Esophagus squamous epithelium (tissue), 5 donors: ENCODE data around the gene APH1A. TPM values are rescaled to one million over a fixed set of nuclear protein-coding genes. Genes with fewer than 3 reads are reported as not detected.
"Not testable (repeated sequence)": the region's sequence is repeated elsewhere in the genome, so short reads cannot be mapped to it uniquely, and the experiment has no call there.

Source experiments
- DNase-seq: peaks from one replicate; lab custom pipeline; 2025; lab: John Stamatoyannopoulos, UW
- H3K27ac ChIP-seq, 4 donors: fragments of 200-600 bp; sonication (generic); one replicate each; pipeline ENCODE4 v1.5.1; 2016 to 2019; ENCODE audit warnings: mild to moderate bottlenecking in 1 of 4
- H3K27me3 ChIP-seq, 4 donors: fragments of 200-600 bp; sonication (generic); 1 replicate in 3 of 4; 2 replicates in 1 of 4; pipeline versions ENCODE4 v1.5.1 to v1.6.0; 2017 to 2021; ENCODE audit warnings: antibody characterized with exemption in 1 of 4
- H3K36me3 ChIP-seq, 3 donors: fragments of 200-600 bp; sonication (generic); one replicate each; pipeline ENCODE4 v1.5.1; 2016 to 2019
- H3K4me1 ChIP-seq, 3 donors: fragments of 200-600 bp; sonication (generic); one replicate each; pipeline ENCODE4 v1.5.1; 2017 to 2019
- H3K4me3 ChIP-seq, 4 donors: fragments of 200-600 bp; sonication (generic); 1 replicate in 3 of 4; 2 replicates in 1 of 4; pipeline ENCODE4 v1.5.1; 2016 to 2019; ENCODE audit warnings: mild to moderate bottlenecking in 2 of 4, moderate library complexity in 1 of 4
- H3K9me3 ChIP-seq, 3 donors: fragments of 200-600 bp; sonication (generic); one replicate each; pipeline ENCODE4 v1.5.1; 2016 to 2019
- CTCF ChIP-seq, 6 experiments: fragments of 450-650 bp in 4 of 6; fragments of 200-600 bp in 2 of 6; sonication (generic) in 2 of 6; IDR thresholded peaks; one replicate each; pipeline ENCODE4 v1.5.1; 2016 to 2019; ENCODE audit warnings: antibody characterized with exemption in 6 of 6, mild to moderate bottlenecking in 4 of 6, moderate library complexity in 4 of 6
- POLR2A ChIP-seq, 4 donors: fragments of 450-650 bp; IDR thresholded peaks; one replicate each; pipeline ENCODE4 v1.6.1; 2017; ENCODE audit warnings: antibody characterized with exemption in 4 of 4, mild to moderate bottlenecking in 4 of 4, moderate library complexity in 3 of 4
- WGBS, 2 donors: methylation state at CpG; one replicate each; pipeline ENCODE4 v1.1.5; 2018; 5-methylcytosine and 5-hydroxymethylcytosine counted together
- intact Hi-C: fragments of 100-400 bp; cut with DNase I; formaldehyde crosslinking; loops from one replicate; pipeline ENCODE4 v1.15.0; 2022
- total RNA-seq, 4 donors: library from RNA; depleted of rRNA; stranded (reverse); fragments of >200 nt; gene quantifications; one replicate each; pipeline ENCODE4 v1.1.0, GENCODE V29; 2016
- donor health status: DM: yes; HTN: yes; CAD: no.

The APH1A gene
- total RNA-seq: 100 to 1,000 TPM in 1 of 4 donors, 10 to 100 TPM in 3; 94.0 to 112 (median 95.2) TPM

- intact Hi-C loops: no loop called here
- TF ChIP-seq CTCF (IDR thresholded peaks at IDR 0.05) (no peak), POLR2A (IDR thresholded peaks at IDR 0.05) (peak in 3 of 4 donors; percentile 15 to 74 (median 30))
- no peaks in the 10 kb centered on the region for H3K27me3 ChIP-seq
- H3K36me3 ChIP-seq: peaks cover 7 to 40% (median 17%) of the 10 kb centered on the region in 3 donors
- DNase-seq: peak; percentile 89
- WGBS, 2 donors: 2 to 3% methylated on average over 8 to 12 of the region's 49 CpGs
- H3K4me3 ChIP-seq: peak within 1 kb of the TSS; percentile 89 to 98 (median 96)
- peak within 1 kb of the TSS; percentile 94 to 99 (median 99) for H3K27ac ChIP-seq
- peaks cover 15 to 47% (median 19%) of the 10 kb centered on the region in 3 donors for H3K4me1 ChIP-seq
- no peaks in the 10 kb centered on the region for H3K9me3 ChIP-seq
Observed at GRCh38 chr1:150268705-150269403, at the start of gene APH1A. TSS of gene APH1A (minus strand) at chr1:150269016. CDS start at chr1:150268810, 206 bp downstream.

GRCh38 chr1:150314691-150315090, 45.9 kb upstream of the APH1A start:
- H3K27ac ChIP-seq, H3K27me3 ChIP-seq, H3K9me3 ChIP-seq, intact Hi-C loops, H3K4me3 ChIP-seq, H3K4me1 ChIP-seq, H3K36me3 ChIP-seq, DNase-seq: not testable (repeated sequence)
- 89 to 93% methylated on average over 4 of the region's 4 CpGs for WGBS, 2 donors

GRCh38 chr1:150311762-150312161, 42.9 kb upstream of the APH1A start:
- Histone ChIP-seq H3K4me3 (no peak overlapping the region), H3K27ac (no peak overlapping the region), H3K9me3 (no peaks in the 10 kb centered on the region), H3K27me3 (no peaks in the 10 kb centered on the region), H3K4me1 (peaks cover 0 to 3% (median 0%) of the 10 kb centered on the region in 3 donors), H3K36me3 (peaks cover 0 to 35% (median 0%) of the 10 kb centered on the region in 3 donors)
- intact Hi-C loops: no loop called here
- 89 to 100% methylated on average over 2 of the region's 2 CpGs for WGBS, 2 donors
- DNase-seq: no peak
- no peak for TF ChIP-seq CTCF (IDR thresholded peaks at IDR 0.05)
- no peak for TF ChIP-seq POLR2A (IDR thresholded peaks at IDR 0.05)

- 76 to 95% methylated on average over 3 to 6 of the region's 10 CpGs for WGBS, 2 donors
- intact Hi-C loops: no loop called here
Observed at GRCh38 chr1:150309758-150310508, 41.1 kb upstream of the APH1A start.

GRCh38 chr1:150308585-150308984, 39.8 kb upstream of the APH1A start:
- WGBS, 2 donors: 88 to 93% methylated on average over 9 of the region's 9 CpGs
- H3K4me1 ChIP-seq, H3K4me3 ChIP-seq, H3K27ac ChIP-seq, DNase-seq, H3K9me3 ChIP-seq, H3K27me3 ChIP-seq, intact Hi-C loops: not testable (repeated sequence)
- peaks cover 0 to 64% (median 0%) of the 10 kb centered on the region in 3 donors for H3K36me3 ChIP-seq

More at GRCh38 chr1:150309758-150310508, 41.1 kb upstream of the APH1A start:
- Histone ChIP-seq H3K4me1 (peaks cover 0 to 3% (median 0%) of the 10 kb centered on the region in 3 donors), H3K9me3 (no peaks in the 10 kb centered on the region), H3K4me3 (no peak overlapping the region), H3K27ac (no peak overlapping the region), H3K36me3 (peaks cover 0 to 53% (median 0%) of the 10 kb centered on the region in 3 donors), H3K27me3 (no peaks in the 10 kb centered on the region)
- no peak for DNase-seq
- no peak for TF ChIP-seq POLR2A (IDR thresholded peaks at IDR 0.05)
- no peak for TF ChIP-seq CTCF (IDR thresholded peaks at IDR 0.05)

GRCh38 chr1:150302902-150303301, 34.1 kb upstream of the APH1A start:
- intact Hi-C loops: no loop called here
- WGBS, 2 donors: 71 to 79% methylated on average over 2 of the region's 2 CpGs
- TF ChIP-seq CTCF (IDR thresholded peaks at IDR 0.05) (no peak), POLR2A (IDR thresholded peaks at IDR 0.05) (no peak)

More at GRCh38 chr1:150302902-150303301, 34.1 kb upstream of the APH1A start:
- Histone ChIP-seq H3K4me3 (no peak overlapping the region), H3K4me1 (peaks cover 0 to 4% (median 0%) of the 10 kb centered on the region in 3 donors), H3K36me3 (peaks cover 0 to 97% (median 14%) of the 10 kb centered on the region in 3 donors), H3K27ac (peak overlapping the region in 2 of 4 donors; percentile 44 to 68), H3K9me3 (no peaks in the 10 kb centered on the region), H3K27me3 (no peaks in the 10 kb centered on the region)
- DNase-seq: no peak
